ENCODE data around the gene LRIG1. TPM values are rescaled to one million over a fixed set of nuclear protein-coding genes. Genes with fewer than 3 reads are reported as not detected.

LRIG1 gene
- total RNA-seq, 1 donor, result 14.1 TPM

DNA sequence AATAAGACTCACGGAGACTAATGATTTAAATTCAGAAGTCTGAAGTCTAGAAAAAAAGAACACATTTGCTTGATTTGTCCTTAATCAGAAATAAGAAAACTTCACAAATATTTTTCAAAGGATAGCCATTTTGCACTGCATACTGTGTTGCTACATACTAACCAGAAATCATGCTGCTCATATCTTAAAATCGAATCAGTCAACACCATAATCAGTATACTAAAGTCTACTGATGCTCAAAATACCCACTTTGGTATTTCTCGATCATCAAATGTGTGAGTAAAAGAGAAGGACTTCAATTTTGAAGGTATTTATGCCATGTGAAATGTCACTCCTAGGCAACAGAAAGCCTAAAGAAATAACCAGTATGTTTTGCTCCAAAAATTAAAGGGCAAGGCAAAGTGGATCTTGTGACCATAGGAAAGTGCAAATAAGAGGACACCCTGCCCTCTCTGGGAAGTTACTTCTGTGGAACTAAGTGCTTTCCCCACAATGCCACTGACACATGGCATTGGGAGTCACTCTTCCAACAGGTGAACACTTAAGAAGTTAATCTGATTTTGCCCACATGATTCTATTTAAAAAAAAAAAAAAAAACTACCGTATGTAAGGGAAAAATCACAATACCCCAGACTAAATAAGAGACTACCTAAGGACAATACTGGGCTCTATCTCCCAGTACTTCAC, 2.7 kb downstream of the LRIG1 start:
- H3K4me2 ChIP-seq (ENCODE audit: insufficient read depth, low read length), result no peak overlapping the region
- H3K27me3 ChIP-seq (ENCODE audit: insufficient read depth, low read length), result peaks cover 23% of the 10 kb centered on the region
- H3K4me3 ChIP-seq (ENCODE audit: insufficient read depth, low read length), result no peak overlapping the region
- DNase-seq (ENCODE audit: insufficient read length, low spot score, missing footprints), result no peak
- H2AFZ ChIP-seq (ENCODE audit: low read length), result no peak overlapping the region
- H3K79me2 ChIP-seq (ENCODE audit: insufficient read depth, low read length), result no peaks in the 10 kb centered on the region
- no peaks in the 10 kb centered on the region for H3K36me3 ChIP-seq (ENCODE audit: insufficient read depth, low read length)
- no peaks in the 10 kb centered on the region for H3K9me3 ChIP-seq (ENCODE audit: low read depth, low read length)
- peaks cover 5% of the 10 kb centered on the region for H3K4me1 ChIP-seq (ENCODE audit: insufficient read depth, low read length)
- no peak overlapping the region for H3K27ac ChIP-seq (ENCODE audit: low read depth, low read length)
- H4K20me1 ChIP-seq (ENCODE audit: insufficient read depth, low read length), result no peaks in the 10 kb centered on the region
- TF ChIP-seq, protein P1, sequence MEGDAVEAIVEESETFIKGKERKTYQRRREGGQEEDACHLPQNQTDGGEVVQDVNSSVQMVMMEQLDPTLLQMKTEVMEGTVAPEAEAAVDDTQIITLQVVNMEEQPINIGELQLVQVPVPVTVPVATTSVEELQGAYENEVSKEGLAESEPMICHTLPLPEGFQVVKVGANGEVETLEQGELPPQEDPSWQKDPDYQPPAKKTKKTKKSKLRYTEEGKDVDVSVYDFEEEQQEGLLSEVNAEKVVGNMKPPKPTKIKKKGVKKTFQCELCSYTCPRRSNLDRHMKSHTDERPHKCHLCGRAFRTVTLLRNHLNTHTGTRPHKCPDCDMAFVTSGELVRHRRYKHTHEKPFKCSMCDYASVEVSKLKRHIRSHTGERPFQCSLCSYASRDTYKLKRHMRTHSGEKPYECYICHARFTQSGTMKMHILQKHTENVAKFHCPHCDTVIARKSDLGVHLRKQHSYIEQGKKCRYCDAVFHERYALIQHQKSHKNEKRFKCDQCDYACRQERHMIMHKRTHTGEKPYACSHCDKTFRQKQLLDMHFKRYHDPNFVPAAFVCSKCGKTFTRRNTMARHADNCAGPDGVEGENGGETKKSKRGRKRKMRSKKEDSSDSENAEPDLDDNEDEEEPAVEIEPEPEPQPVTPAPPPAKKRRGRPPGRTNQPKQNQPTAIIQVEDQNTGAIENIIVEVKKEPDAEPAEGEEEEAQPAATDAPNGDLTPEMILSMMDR (IDR thresholded peaks at IDR 0.05; ENCODE audit: extremely low read depth, low read depth, low read length), result no peak

DNA sequence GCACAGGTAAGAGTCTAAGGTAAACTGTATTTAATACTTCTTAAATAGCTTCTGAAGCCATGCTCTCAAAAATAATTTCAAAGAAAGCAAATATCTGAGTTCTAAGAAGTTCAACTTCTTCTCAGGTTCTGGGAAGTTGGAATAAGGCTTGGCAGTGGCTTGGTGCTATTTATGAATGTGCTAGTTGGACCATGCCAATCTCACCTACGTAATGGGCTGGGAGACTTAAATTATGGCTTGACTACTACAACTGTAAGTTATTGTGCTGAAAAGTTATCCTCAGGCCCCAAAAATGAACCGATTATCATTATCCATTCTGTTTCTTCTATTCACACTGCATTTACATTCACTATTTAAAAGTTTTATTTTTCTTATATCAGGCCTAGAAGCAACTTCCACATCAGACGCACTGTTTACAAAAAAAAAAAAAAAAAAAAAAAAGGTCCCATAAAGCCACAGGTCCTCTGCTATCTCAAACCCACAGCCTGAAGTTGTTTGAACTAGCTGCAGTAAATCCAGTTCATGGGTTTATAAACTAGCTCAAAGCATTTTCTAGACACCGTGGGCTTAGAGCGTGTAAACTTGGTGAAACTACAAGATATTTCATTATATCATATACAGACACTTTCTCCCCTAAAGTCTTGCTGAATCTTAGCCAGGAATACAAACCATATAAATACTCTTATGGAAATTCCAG, 3.4 kb downstream of the LRIG1 start:
- Histone ChIP-seq H3K27ac (ENCODE audit: low read depth, low read length) (no peak overlapping the region), H3K79me2 (ENCODE audit: insufficient read depth, low read length) (no peaks in the 10 kb centered on the region), H3K27me3 (ENCODE audit: insufficient read depth, low read length) (peaks cover 16% of the 10 kb centered on the region), H4K20me1 (ENCODE audit: insufficient read depth, low read length) (peaks cover 5% of the 10 kb centered on the region), H3K36me3 (ENCODE audit: insufficient read depth, low read length) (no peaks in the 10 kb centered on the region), H3K4me2 (ENCODE audit: insufficient read depth, low read length) (no peak overlapping the region), H3K4me1 (ENCODE audit: insufficient read depth, low read length) (peaks cover 5% of the 10 kb centered on the region), H2AFZ (ENCODE audit: low read length) (no peak overlapping the region), H3K9me3 (ENCODE audit: low read depth, low read length) (no peaks in the 10 kb centered on the region), H3K4me3 (ENCODE audit: insufficient read depth, low read length) (no peak overlapping the region)
- TF ChIP-seq, protein P1 (IDR thresholded peaks at IDR 0.05; ENCODE audit: extremely low read depth, low read depth, low read length), result no peak
- DNase-seq (ENCODE audit: insufficient read length, low spot score, missing footprints), result no peak

DNA sequence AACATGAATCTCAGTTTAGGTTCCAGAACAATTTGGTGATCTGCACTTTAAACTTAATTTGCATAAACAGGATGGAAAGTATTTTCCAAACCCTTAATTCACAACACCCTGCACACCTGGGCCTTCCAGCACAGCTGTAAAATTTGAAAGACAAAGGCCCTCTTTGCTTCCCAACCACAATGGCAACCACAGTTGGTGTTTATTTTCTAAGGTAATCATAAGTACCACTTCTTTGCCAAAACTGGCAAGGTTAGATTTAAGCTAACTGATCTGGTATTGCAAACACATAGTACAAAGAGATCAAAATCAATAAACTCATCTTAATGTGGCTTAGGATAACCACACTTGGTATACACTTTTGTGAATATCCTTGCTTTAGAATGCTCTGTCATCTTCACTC, 4.1 kb downstream of the LRIG1 start:
- peaks cover 5% of the 10 kb centered on the region for H3K4me1 ChIP-seq (ENCODE audit: insufficient read depth, low read length)
- TF ChIP-seq, protein P1 (IDR thresholded peaks at IDR 0.05; ENCODE audit: extremely low read depth, low read depth, low read length), result no peak
- DNase-seq (ENCODE audit: insufficient read length, low spot score, missing footprints), result no peak
- no peaks in the 10 kb centered on the region for H3K79me2 ChIP-seq (ENCODE audit: insufficient read depth, low read length)
- H3K36me3 ChIP-seq (ENCODE audit: insufficient read depth, low read length), result no peaks in the 10 kb centered on the region
- H2AFZ ChIP-seq (ENCODE audit: low read length), result no peak overlapping the region
- no peak overlapping the region for H3K27ac ChIP-seq (ENCODE audit: low read depth, low read length)
- H4K20me1 ChIP-seq (ENCODE audit: insufficient read depth, low read length), result peaks cover 8% of the 10 kb centered on the region
- no peak overlapping the region for H3K4me2 ChIP-seq (ENCODE audit: insufficient read depth, low read length)
- H3K27me3 ChIP-seq (ENCODE audit: insufficient read depth, low read length), result peaks cover 10% of the 10 kb centered on the region
- no peaks in the 10 kb centered on the region for H3K9me3 ChIP-seq (ENCODE audit: low read depth, low read length)
- no peak overlapping the region for H3K4me3 ChIP-seq (ENCODE audit: insufficient read depth, low read length)

DNA sequence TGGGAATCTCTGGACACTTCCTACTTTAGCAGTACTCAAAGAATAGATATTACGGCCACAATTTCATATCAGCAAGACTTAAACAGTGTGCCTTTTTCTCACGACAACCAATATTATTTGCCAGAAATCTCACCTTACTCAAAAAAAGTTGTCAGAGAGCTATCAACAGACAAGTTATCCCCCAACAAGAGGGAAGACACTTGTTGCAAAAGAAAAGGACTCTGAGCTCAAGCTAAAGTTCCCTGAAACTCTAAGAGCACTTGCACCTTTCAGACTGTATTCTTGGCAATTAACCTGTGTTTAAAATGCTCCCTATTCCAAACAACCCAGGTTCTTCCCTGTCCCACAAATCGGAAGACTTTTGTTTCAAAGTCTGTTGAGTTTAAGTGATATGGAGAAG, 4.5 kb downstream of the LRIG1 start:
- TF ChIP-seq, protein P1 (IDR thresholded peaks at IDR 0.05; ENCODE audit: extremely low read depth, low read depth, low read length), result no peak
- Histone ChIP-seq H3K79me2 (ENCODE audit: insufficient read depth, low read length) (no peaks in the 10 kb centered on the region), H2AFZ (ENCODE audit: low read length) (no peak overlapping the region), H3K27ac (ENCODE audit: low read depth, low read length) (no peak overlapping the region), H3K4me1 (ENCODE audit: insufficient read depth, low read length) (peaks cover 5% of the 10 kb centered on the region), H3K27me3 (ENCODE audit: insufficient read depth, low read length) (peaks cover 8% of the 10 kb centered on the region), H3K4me2 (ENCODE audit: insufficient read depth, low read length) (no peak overlapping the region), H3K9me3 (ENCODE audit: low read depth, low read length) (no peaks in the 10 kb centered on the region), H3K4me3 (ENCODE audit: insufficient read depth, low read length) (no peak overlapping the region), H4K20me1 (ENCODE audit: insufficient read depth, low read length) (peaks cover 8% of the 10 kb centered on the region), H3K36me3 (ENCODE audit: insufficient read depth, low read length) (no peaks in the 10 kb centered on the region)
- no peak for DNase-seq (ENCODE audit: insufficient read length, low spot score, missing footprints)

All from osteoblast (primary cell).